GM12864 (cell line): ENCODE measurements around the gene POLR1H.

Experiments
- DNase-seq: peaks from one replicate; pipeline ENCODE4 v3.0.0-alpha.2; 2011; ENCODE audit warnings: low read depth
- H3K4me3 ChIP-seq: 2 replicates; pipeline ENCODE4 v1.5.1; 2011; ENCODE audit warnings: mild to moderate bottlenecking, low read depth, low read length, control low read depth
- CTCF ChIP-seq: IDR thresholded peaks from 2 replicates; pipeline ENCODE4 v1.5.1; 2011; ENCODE audit warnings: low read depth, mild to moderate bottlenecking, moderate library complexity, low read length, control low read depth, inconsistent platforms; ENCODE audit errors: missing control alignments

POLR1H gene

GRCh38 chr6:30060606-30061091 is 416 bp upstream of the POLR1H start:
- peak overlapping the region; percentile 95 for H3K4me3 ChIP-seq
- DNase-seq: no peak
- no peak for TF ChIP-seq CTCF

- no peak for DNase-seq
- no peak for TF ChIP-seq CTCF
- H3K4me3 ChIP-seq: peak overlapping the region; percentile 95
These were observed 893 bp downstream of the POLR1H start for GRCh38 chr6:30061858-30062458.

- no peak for TF ChIP-seq CTCF
- no peak for DNase-seq
- H3K4me3 ChIP-seq: peak overlapping the region; percentile 95; the same call in 1 of the 2 replicates
These were observed 1.6 kb downstream of the POLR1H start for GRCh38 chr6:30062471-30063178.

- no peak for TF ChIP-seq CTCF
- no peak for DNase-seq
- H3K4me3 ChIP-seq: no peak overlapping the region
These were observed 2.2 kb downstream of the POLR1H start for GRCh38 chr6:30063315-30063714.

- DNase-seq: no peak
- H3K4me3 ChIP-seq: peak overlapping the region; percentile 52
- no peak for TF ChIP-seq CTCF
These were observed 5.0 kb downstream of the POLR1H start for GRCh38 chr6:30066082-30066481.

GRCh38 chr6:30066577-30067459 is 5.8 kb downstream of the POLR1H start, which contains the start of gene PPP1R11:
TSS of gene PPP1R11 (plus strand) at chr6:30067198. CDS start at chr6:30067411, 213 bp downstream.
- no peak for TF ChIP-seq CTCF
- H3K4me3 ChIP-seq: peak within 1 kb of the TSS; percentile 93
- DNase-seq: peak; percentile 98
